Mesenchymal stem cell (in vitro differentiated cells and primary cell): ENCODE measurements around the gene POLD3.
A peak's percentile ranks its signal among the peaks of the same experiment; 100 is the strongest.

Source experiments
- DNase-seq: peaks from one replicate; pipeline ENCODE4 v3.0.0-alpha.2; 2013
- H2AFZ ChIP-seq: one replicate; pipeline ENCODE4 v1.6.1; 2013; ENCODE audit warnings: low read depth, mild to moderate bottlenecking, control low read depth, inconsistent platforms, low read length, moderate library complexity
- H2AK5ac ChIP-seq: 2 replicates; pipeline ENCODE4 v1.6.1; 2013; ENCODE audit warnings: low read length, moderate library complexity, mild to moderate bottlenecking, inconsistent platforms; ENCODE audit not compliant: severe bottlenecking
- H2BK120ac ChIP-seq: one replicate; pipeline ENCODE4 v1.6.1; 2013; ENCODE audit warnings: low read depth, mild to moderate bottlenecking, inconsistent platforms, low read length, moderate library complexity
- H2BK12ac ChIP-seq, 2 experiments: one replicate each; pipeline ENCODE4 v1.6.1; 2013; ENCODE audit warnings: inconsistent platforms in 2 of 2, low read length in 2 of 2, mild to moderate bottlenecking in 2 of 2, moderate library complexity in 2 of 2, control low read depth in 1 of 2
- H2BK15ac ChIP-seq: one replicate; pipeline ENCODE4 v1.6.1; 2013; ENCODE audit warnings: mild to moderate bottlenecking, low read depth, inconsistent platforms; ENCODE audit not compliant: poor library complexity, severe bottlenecking
- H2BK5ac ChIP-seq: 2 replicates; pipeline ENCODE4 v1.6.1; 2013; ENCODE audit warnings: low read depth, mild to moderate bottlenecking, low read length, control low read depth, inconsistent platforms; ENCODE audit not compliant: poor library complexity, severe bottlenecking
- H3K14ac ChIP-seq, 2 experiments: one replicate each; pipeline ENCODE4 v1.6.1; 2013; ENCODE audit warnings: inconsistent platforms in 2 of 2, low read length in 2 of 2, control low read depth in 1 of 2, mild to moderate bottlenecking in 1 of 2, moderate library complexity in 1 of 2
- H3K18ac ChIP-seq, 2 experiments: one replicate each; pipeline ENCODE4 v1.6.1; 2013; ENCODE audit warnings: inconsistent platforms in 2 of 2, low read length in 2 of 2, control low read depth in 1 of 2, low read depth in 1 of 2, mild to moderate bottlenecking in 1 of 2
- H3K23ac ChIP-seq, 2 experiments: one replicate each; pipeline ENCODE4 v1.6.1; 2013; ENCODE audit warnings: inconsistent platforms in 2 of 2, low read length in 2 of 2, mild to moderate bottlenecking in 2 of 2, moderate library complexity in 2 of 2, control low read depth in 1 of 2
- H3K27ac ChIP-seq: 2 replicates; pipeline ENCODE4 v1.5.1; 2013; ENCODE audit warnings: mild to moderate bottlenecking, moderate library complexity, low read length, control low read depth, inconsistent platforms; ENCODE audit not compliant: poor library complexity, severe bottlenecking
- H3K27me3 ChIP-seq, 2 experiments: 2 replicates each; pipeline versions ENCODE4 v1.6.1 to v1.7.0; 2013; ENCODE audit warnings: low read length in 2 of 2, mild to moderate bottlenecking in 2 of 2, moderate library complexity in 2 of 2, control low read depth in 1 of 2, inconsistent platforms in 1 of 2; ENCODE audit not compliant: control insufficient read depth in 1 of 2, insufficient read depth in 1 of 2
- H3K36me3 ChIP-seq, 2 experiments: 2 replicates each; pipeline versions ENCODE4 v1.6.1 to v1.7.0; 2013; ENCODE audit warnings: low read length in 2 of 2, control low read depth in 1 of 2, inconsistent platforms in 1 of 2, low read depth in 1 of 2, mild to moderate bottlenecking in 1 of 2; ENCODE audit not compliant: insufficient read depth in 2 of 2, control insufficient read depth in 1 of 2
- H3K4ac ChIP-seq, 2 experiments: one replicate each; pipeline ENCODE4 v1.6.1; 2013; ENCODE audit warnings: inconsistent platforms in 2 of 2, low read length in 2 of 2, mild to moderate bottlenecking in 2 of 2, moderate library complexity in 2 of 2, control low read depth in 1 of 2, low read depth in 1 of 2
- H3K4me1 ChIP-seq: 2 replicates; pipeline ENCODE4 v1.6.1; 2013; ENCODE audit warnings: low read depth, low read length, control low read depth; ENCODE audit not compliant: control insufficient read depth, insufficient read depth
- H3K4me2 ChIP-seq: 2 replicates; pipeline ENCODE4 v1.6.1; 2013; ENCODE audit warnings: low read length, mild to moderate bottlenecking, inconsistent platforms; ENCODE audit not compliant: poor library complexity, severe bottlenecking
- H3K4me3 ChIP-seq, 2 experiments: 2 replicates each; pipeline versions ENCODE4 v1.5.1 to v1.7.0; 2013; ENCODE audit warnings: low read length in 2 of 2, mild to moderate bottlenecking in 2 of 2, control low read depth in 1 of 2, low read depth in 1 of 2; ENCODE audit not compliant: insufficient read depth in 1 of 2
- H3K79me1 ChIP-seq: replicated peaks from 2 replicates; pipeline ENCODE4 v1.6.1; 2013; ENCODE audit warnings: mild to moderate bottlenecking, control low read depth, low read length, inconsistent platforms; ENCODE audit not compliant: poor library complexity, severe bottlenecking
- H3K9ac ChIP-seq: 2 replicates; pipeline ENCODE4 v1.7.0; 2013; ENCODE audit warnings: mild to moderate bottlenecking, low read length, moderate library complexity
- H3K9me3 ChIP-seq: 2 replicates; pipeline ENCODE4 v1.7.0; 2013; ENCODE audit warnings: mild to moderate bottlenecking, low read length; ENCODE audit not compliant: control insufficient read depth
- H4K8ac ChIP-seq: one replicate; pipeline ENCODE4 v1.6.1; 2013; ENCODE audit warnings: inconsistent platforms, mild to moderate bottlenecking, low read length, moderate library complexity
- H4K91ac ChIP-seq: one replicate; pipeline ENCODE4 v1.6.1; 2013; ENCODE audit warnings: mild to moderate bottlenecking, low read length, inconsistent platforms
- WGBS: methylation state at CpG from one replicate; pipeline ENCODE4 v1.1.7; 2013; ENCODE audit warnings: mixed read lengths; 5-methylcytosine and 5-hydroxymethylcytosine counted together

Gene POLD3

GRCh38 chr11:74566146-74566960 lies 26.0 kb upstream of the POLD3 start:
- Histone ChIP-seq H2BK120ac (no peak overlapping the region), H2BK12ac (no peak overlapping the region), H4K91ac (no peak overlapping the region), H3K79me1 (no peaks in the 10 kb centered on the region), H3K4me3 (no peak overlapping the region), H3K4ac (no peak overlapping the region), H3K18ac (no peak overlapping the region), H4K8ac (no peak overlapping the region), H2BK15ac (no peak overlapping the region), H3K36me3 (no peaks in the 10 kb centered on the region), H3K4me1 (peaks cover 7% of the 10 kb centered on the region), H2AK5ac (no peak overlapping the region), H2BK5ac (peak overlapping the region; percentile 4), H3K9ac (no peak overlapping the region), H3K23ac (no peak overlapping the region), H3K9me3 (no peaks in the 10 kb centered on the region), H2AFZ (no peak overlapping the region), H3K4me2 (peak overlapping the region; percentile 0), H3K14ac (no peak overlapping the region), H3K27me3 (peaks cover 2 to 21% of the 10 kb centered on the region in 2 experiments), H3K27ac (peak overlapping the region; percentile 89)
- 89% methylated on average over 4 of the region's 5 CpGs for WGBS
- DNase-seq: no peak

- DNase-seq: no peak
- Histone ChIP-seq H3K4me2 (no peak overlapping the region), H2AFZ (no peak overlapping the region), H4K91ac (no peak overlapping the region), H3K27ac (no peak overlapping the region), H2BK5ac (no peak overlapping the region), H3K23ac (no peak overlapping the region), H2AK5ac (peak overlapping the region; percentile 14), H3K9ac (no peak overlapping the region), H2BK12ac (no peak overlapping the region), H3K79me1 (no peaks in the 10 kb centered on the region), H3K36me3 (no peaks in the 10 kb centered on the region), H2BK120ac (no peak overlapping the region), H3K4me3 (no peak overlapping the region), H2BK15ac (no peak overlapping the region), H3K18ac (no peak overlapping the region), H3K14ac (no peak overlapping the region), H3K27me3 (peaks cover 5 to 14% of the 10 kb centered on the region in 2 experiments), H4K8ac (no peak overlapping the region), H3K4ac (no peak overlapping the region), H3K4me1 (peaks cover 7% of the 10 kb centered on the region), H3K9me3 (no peaks in the 10 kb centered on the region)
- 82% methylated on average over 1 of the region's 1 CpG for WGBS
Observed at GRCh38 chr11:74568028-74568427, 24.4 kb upstream of the POLD3 start.

GRCh38 chr11:74570266-74571061 lies 21.9 kb upstream of the POLD3 start:
- Histone ChIP-seq H4K8ac (no peak overlapping the region), H4K91ac (no peak overlapping the region), H3K79me1 (no peaks in the 10 kb centered on the region), H2AFZ (no peak overlapping the region), H3K27ac (no peak overlapping the region), H2BK120ac (no peak overlapping the region), H3K14ac (no peak overlapping the region), H3K4ac (no peak overlapping the region), H3K9ac (no peak overlapping the region), H2BK12ac (no peak overlapping the region), H3K36me3 (no peaks in the 10 kb centered on the region), H2AK5ac (no peak overlapping the region), H2BK5ac (no peak overlapping the region), H3K9me3 (no peaks in the 10 kb centered on the region), H3K4me2 (no peak overlapping the region), H3K27me3 (peaks cover 5 to 14% of the 10 kb centered on the region in 2 experiments), H3K23ac (no peak overlapping the region), H2BK15ac (no peak overlapping the region), H3K18ac (no peak overlapping the region), H3K4me3 (no peak overlapping the region), H3K4me1 (peaks cover 7% of the 10 kb centered on the region)
- WGBS: 68% methylated on average over 7 of the region's 8 CpGs
- DNase-seq: peak; percentile 57

- H3K4me2 ChIP-seq: no peak overlapping the region
- DNase-seq: no peak
- 83% methylated on average over 2 of the region's 2 CpGs for WGBS
Observed at GRCh38 chr11:74571062-74571399, 21.4 kb upstream of the POLD3 start.

More at GRCh38 chr11:74571062-74571399, 21.4 kb upstream of the POLD3 start:
- Histone ChIP-seq H3K27me3 (peaks cover 5 to 14% of the 10 kb centered on the region in 2 experiments), H2AFZ (no peak overlapping the region), H3K9ac (no peak overlapping the region), H3K4me1 (peaks cover 6% of the 10 kb centered on the region), H2BK15ac (no peak overlapping the region), H2BK12ac (no peak overlapping the region), H3K27ac (no peak overlapping the region), H3K4ac (no peak overlapping the region), H2BK120ac (no peak overlapping the region), H3K18ac (no peak overlapping the region), H3K79me1 (no peaks in the 10 kb centered on the region), H2BK5ac (no peak overlapping the region), H4K91ac (no peak overlapping the region), H3K23ac (no peak overlapping the region), H3K4me3 (no peak overlapping the region), H4K8ac (no peak overlapping the region), H3K36me3 (no peaks in the 10 kb centered on the region), H2AK5ac (no peak overlapping the region), H3K14ac (no peak overlapping the region), H3K9me3 (no peaks in the 10 kb centered on the region)
